Small intestine (tissue), 7 donors: Measurements from ENCODE around the gene IGFALS. TPM values are rescaled to one million over a fixed set of nuclear protein-coding genes. Genes with fewer than 3 reads are reported as not detected.

Experiments
- DNase-seq, 2 donors: peaks; one replicate each; pipeline versions ENCODE4 v3.0.0 to v3.0.0-alpha.2; 2013
- FAIRE-seq: peaks from 2 replicates; lab custom pipeline; 2012; peaks lifted over from hg19 to GRCh38; lab: Jason Lieb, UNC
- H3K27ac ChIP-seq, 3 donors: one replicate each; pipeline ENCODE4 v1.5.1; 2013; ENCODE audit warnings: low read length in 2 of 3, mild to moderate bottlenecking in 2 of 3, control low read depth in 1 of 3, inconsistent platforms in 1 of 3, low read depth in 1 of 3, moderate library complexity in 1 of 3
- H3K27me3 ChIP-seq, 3 donors: one replicate each; pipeline ENCODE4 v1.6.1; 2013; ENCODE audit warnings: low read length in 3 of 3, inconsistent platforms in 1 of 3; ENCODE audit not compliant: control insufficient read depth in 3 of 3, insufficient read depth in 3 of 3
- H3K36me3 ChIP-seq, 3 donors: one replicate each; pipeline ENCODE4 v1.6.1; 2013; ENCODE audit warnings: low read length in 3 of 3, inconsistent platforms in 1 of 3, low read depth in 1 of 3, mild to moderate bottlenecking in 1 of 3, moderate library complexity in 1 of 3; ENCODE audit not compliant: control insufficient read depth in 3 of 3, insufficient read depth in 2 of 3
- H3K4me1 ChIP-seq, 3 donors: one replicate each; pipeline ENCODE4 v1.6.1; 2013; ENCODE audit warnings: low read length in 2 of 3, inconsistent platforms in 1 of 3, low read depth in 1 of 3, mild to moderate bottlenecking in 1 of 3, moderate library complexity in 1 of 3; ENCODE audit not compliant: control insufficient read depth in 3 of 3, insufficient read depth in 2 of 3
- H3K4me3 ChIP-seq, 3 donors: one replicate each; pipeline ENCODE4 v1.5.1; 2013; ENCODE audit warnings: low read length in 3 of 3, control low read depth in 1 of 3, inconsistent platforms in 1 of 3, low read depth in 1 of 3, mild to moderate bottlenecking in 1 of 3, moderate library complexity in 1 of 3
- H3K9me3 ChIP-seq, 2 donors: one replicate each; pipeline ENCODE4 v1.6.1; 2013; ENCODE audit warnings: low read depth in 1 of 2, low read length in 1 of 2; ENCODE audit not compliant: control insufficient read depth in 2 of 2, insufficient read depth in 1 of 2
- WGBS, 3 donors: extraction: QIAGEN DNeasy Blood & Tissue Kit; methylation state at CpG; one replicate each; pipeline ENCODE4 v1.1.7; 2013; 5-methylcytosine and 5-hydroxymethylcytosine counted together
- polyA plus RNA-seq, 4 donors: library from polyadenylated mRNA; stranded (reverse) in 3 of 4; unstranded in 1 of 4; fragments of 200-250 nt in 3 of 4; fragments of 120-200 nt in 1 of 4; gene quantifications; one replicate each; pipeline versions ENCODE4 v1.2.1 to v1.2.3, GENCODE V29; 2013
- donor health status: healthy with polysubstance abuse.
- donor health status: control.
- donor health status: control.
- donor health status: Bipolar disorder and iron deficiency.
- donor health status: healthy.

Gene IGFALS
- polyA plus RNA-seq, 4 donors: 0.16 to 17.0 (median 0.38) TPM

DNA sequence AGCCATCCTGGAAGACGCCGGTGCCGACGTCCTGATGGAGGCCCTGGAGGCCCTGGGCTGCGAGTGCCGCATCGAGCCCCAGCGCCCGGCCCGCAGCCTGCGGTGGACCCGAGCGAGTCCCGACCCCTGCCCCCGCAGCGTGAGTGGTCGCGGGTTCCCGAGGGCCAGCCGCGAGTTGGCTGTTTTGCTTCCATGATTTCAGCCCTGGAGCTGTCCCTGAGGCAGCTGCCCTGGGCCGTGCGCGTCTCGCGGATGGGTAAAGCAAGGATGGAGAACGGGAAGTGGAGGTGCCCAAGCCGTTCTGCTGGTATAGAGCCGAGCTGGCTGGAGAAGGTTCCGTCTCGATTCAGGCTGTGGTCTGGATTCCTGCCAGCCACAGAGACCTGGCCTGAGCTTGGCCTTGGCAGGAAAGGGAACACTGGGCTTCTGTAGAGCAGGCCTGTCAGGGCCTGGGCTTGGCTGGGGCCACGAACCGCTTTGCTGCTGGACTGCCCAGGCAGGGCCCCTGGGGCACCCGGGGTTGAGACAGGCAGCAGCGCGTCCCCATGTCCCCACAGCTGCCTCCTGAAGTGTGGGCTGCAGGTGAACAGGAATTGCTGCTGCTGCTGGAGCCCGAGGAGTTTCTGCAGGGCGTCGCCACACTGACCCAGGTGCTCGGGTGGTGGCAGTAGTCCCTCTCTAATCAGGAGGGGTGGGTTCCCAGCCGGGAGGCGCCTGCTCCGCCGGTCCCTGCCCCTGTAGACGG, 19.6 kb downstream of the IGFALS start:
- H3K4me1 ChIP-seq: peaks cover 0 to 20% (median 7%) of the 10 kb centered on the region in 3 donors
- H3K4me3 ChIP-seq: peak overlapping the region; percentile 82 to 93 (median 89)
- peak in 1 of 2 donors; percentile 31 for DNase-seq
- H3K27ac ChIP-seq: peak overlapping the region; percentile 82 to 91 (median 87)
- 4 to 14% (median 10%) methylated on average over 38 to 45 of the region's 45 CpGs for WGBS, 3 donors
- FAIRE-seq: no peak
- H3K36me3 ChIP-seq: peaks cover 4 to 72% (median 5%) of the 10 kb centered on the region in 3 donors
- H3K27me3 ChIP-seq: no peaks in the 10 kb centered on the region
- H3K9me3 ChIP-seq: no peaks in the 10 kb centered on the region

GRCh38 chr16:1772908-1773702, 20.4 kb downstream of the IGFALS start, which contains the start of gene MRPS34:
MRPS34 (minus strand) TSS chr16:1773134; CDS start chr16:1773119, 15 bp downstream.
- Histone ChIP-seq H3K27ac (peak within 1 kb of the TSS; percentile 82 to 91 (median 87)), H3K4me1 (peaks cover 0 to 16% (median 7%) of the 10 kb centered on the region in 3 donors), H3K4me3 (peak within 1 kb of the TSS; percentile 82 to 93 (median 89)), H3K36me3 (peaks cover 5 to 72% (median 6%) of the 10 kb centered on the region in 3 donors), H3K27me3 (no peaks in the 10 kb centered on the region), H3K9me3 (no peaks in the 10 kb centered on the region)
- WGBS, 3 donors: 0% methylated on average over 54 to 108 of the region's 108 CpGs
- DNase-seq (peak; percentile 83 to 94), FAIRE-seq (no peak)

GRCh38 chr16:1772362-1772907, 21.1 kb downstream of the IGFALS start, which contains the start of gene EME2:
EME2 (plus strand) TSS chr16:1772810; CDS start chr16:1773228, 418 bp downstream.
- FAIRE-seq (no peak), DNase-seq (peak; percentile 51 to 55)
- Histone ChIP-seq H3K27me3 (no peaks in the 10 kb centered on the region), H3K4me1 (peaks cover 0 to 16% (median 7%) of the 10 kb centered on the region in 3 donors), H3K9me3 (no peaks in the 10 kb centered on the region), H3K4me3 (peak within 1 kb of the TSS; percentile 82 to 93 (median 89)), H3K36me3 (peaks cover 6 to 72% (median 8%) of the 10 kb centered on the region in 3 donors), H3K27ac (peak within 1 kb of the TSS; percentile 82 to 91 (median 87))
- WGBS, 3 donors: 0 to 1% (median 1%) methylated on average over 46 to 53 of the region's 53 CpGs

GRCh38 chr16:1771864-1772361, 21.6 kb downstream of the IGFALS start:
- H3K36me3 ChIP-seq: peaks cover 5 to 72% (median 10%) of the 10 kb centered on the region in 3 donors
- H3K4me3 ChIP-seq: peak overlapping the region; percentile 82 to 93 (median 89)
- no peaks in the 10 kb centered on the region for H3K9me3 ChIP-seq
- H3K27me3 ChIP-seq: no peaks in the 10 kb centered on the region
- WGBS, 3 donors: 5 to 11% (median 5%) methylated on average over 22 of the region's 22 CpGs
- DNase-seq (no peak), FAIRE-seq (no peak)
- H3K4me1 ChIP-seq: peaks cover 0 to 16% (median 7%) of the 10 kb centered on the region in 3 donors
- H3K27ac ChIP-seq: peak overlapping the region; percentile 82 to 91 (median 87)

DNA sequence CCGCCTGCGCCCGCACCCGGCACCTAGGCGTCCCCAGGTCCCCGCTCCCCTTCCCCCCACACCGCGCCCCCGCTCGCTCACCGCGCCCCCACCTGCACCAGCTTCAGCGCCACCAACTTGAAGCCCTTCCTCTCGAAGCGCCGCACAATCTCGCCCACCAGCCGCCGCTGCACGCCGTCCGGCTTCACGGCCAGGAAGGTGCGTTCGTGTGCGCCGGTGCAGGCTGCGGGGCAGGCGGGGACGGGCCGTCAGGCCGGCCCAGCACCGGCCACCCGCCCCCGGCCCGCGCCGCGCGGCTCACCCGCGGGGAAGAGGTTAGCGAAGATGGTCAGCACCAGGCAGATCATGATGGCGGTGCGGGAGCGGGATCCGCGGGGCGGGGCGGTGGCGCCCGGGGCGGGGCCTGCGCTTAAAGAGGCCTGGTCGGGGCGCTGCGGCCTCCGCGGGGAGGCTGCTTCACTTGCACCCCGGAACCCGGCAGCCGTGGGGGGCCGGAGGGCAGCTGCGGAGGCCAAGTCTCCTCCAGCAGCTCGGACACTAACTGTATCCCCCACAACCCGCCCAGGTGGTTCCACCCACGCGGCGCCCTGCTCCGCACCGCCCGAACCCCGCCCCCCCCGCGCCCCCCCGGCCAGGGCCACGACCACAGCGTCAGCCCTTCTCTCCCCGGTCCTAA, 22.2 kb downstream of the IGFALS start, which contains the start of gene NME3:
Gene NME3 (minus strand): TSS at position 356 of the 676 bp plus-strand sequence. CDS start 9 bp downstream, at position 347.
- 1 to 2% (median 1%) methylated on average over 45 to 79 of the region's 79 CpGs for WGBS, 3 donors
- Histone ChIP-seq H3K4me3 (peak within 1 kb of the TSS; percentile 82 to 93 (median 89)), H3K9me3 (no peaks in the 10 kb centered on the region), H3K36me3 (peaks cover 2 to 72% (median 7%) of the 10 kb centered on the region in 3 donors), H3K27me3 (no peaks in the 10 kb centered on the region), H3K27ac (peak within 1 kb of the TSS; percentile 82 to 91 (median 87)), H3K4me1 (peaks cover 0 to 16% (median 7%) of the 10 kb centered on the region in 3 donors)
- FAIRE-seq (no peak), DNase-seq (peak; percentile 63 to 90)

DNA sequence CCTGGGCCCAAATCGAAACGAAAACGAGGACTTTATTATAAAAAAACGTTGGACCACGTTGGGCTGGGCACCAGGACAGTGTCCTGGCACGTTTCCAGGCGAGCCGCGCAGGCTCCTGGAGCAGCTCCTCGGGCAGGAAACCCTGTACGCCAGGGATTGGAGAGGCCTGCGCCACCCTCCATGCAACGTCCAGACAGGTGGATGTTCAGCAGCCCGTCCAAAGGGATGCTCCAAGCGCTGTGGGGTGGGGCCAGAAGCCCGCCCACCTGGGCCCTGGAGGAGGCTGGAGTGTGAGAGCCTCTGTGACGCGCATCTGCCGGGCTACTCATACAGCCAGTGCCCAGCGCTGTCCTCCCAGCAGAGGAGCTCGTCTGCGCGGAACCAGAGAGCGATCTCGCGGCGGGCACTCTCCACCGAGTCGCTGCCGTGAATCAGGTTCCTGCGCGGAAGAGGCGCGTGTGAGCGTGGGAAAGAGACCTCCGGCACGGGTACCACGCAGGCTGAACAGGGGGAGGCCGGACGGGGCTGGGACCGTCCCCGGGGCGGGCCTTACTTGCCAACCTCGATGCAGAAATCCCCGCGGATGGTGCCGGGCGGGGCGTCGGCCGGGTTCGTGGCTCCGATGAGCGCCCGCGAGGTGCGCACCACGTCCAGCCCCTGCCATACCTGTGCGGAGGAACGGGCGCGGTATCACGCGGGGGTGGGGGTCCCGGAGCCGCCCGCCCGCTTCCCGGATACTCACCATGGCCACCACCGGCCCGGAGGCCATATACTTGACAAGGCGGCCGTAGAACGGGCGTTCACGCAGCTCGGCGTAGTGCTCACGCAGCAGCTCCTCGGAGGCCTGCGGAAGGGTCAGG, 22.9 kb downstream of the IGFALS start:
- FAIRE-seq: no peak
- peak; percentile 48 to 62 for DNase-seq
- WGBS, 3 donors: 7 to 10% (median 9%) methylated on average over 63 to 81 of the region's 81 CpGs
- Histone ChIP-seq H3K9me3 (no peaks in the 10 kb centered on the region), H3K27me3 (no peaks in the 10 kb centered on the region), H3K4me1 (peaks cover 0 to 16% (median 7%) of the 10 kb centered on the region in 3 donors), H3K4me3 (peak overlapping the region; percentile 82 to 93 (median 89)), H3K27ac (peak overlapping the region; percentile 3 to 62 (median 12)), H3K36me3 (peaks cover 4 to 72% (median 7%) of the 10 kb centered on the region in 3 donors)
